Activated T-helper 2 cell treated with anti-CD3 and anti-CD28 coated beads, Interferon-gamma antibody, Interleukin-2, Interleukin-4, amounts not matched to agents 10 μg/mL and 5 μg/mL and 100 μg/mL, durations not matched to agents 14 hours and 24 hours and 36 hours (primary cell): ENCODE data around the gene CLIC3. TPM values are rescaled to one million over a fixed set of nuclear protein-coding genes. Genes with fewer than 3 reads are reported as not detected.

Source experiments
- DNase-seq: peaks from one replicate; pipeline ENCODE4 v3.0.0; 2021; ENCODE audit warnings: low spot score
- H3K27ac Mint-ChIP-seq: one replicate; pipeline ENCODE4 v1.8.0; 2021; ENCODE audit warnings: mixed read lengths
- H3K27me3 Mint-ChIP-seq: one replicate; pipeline ENCODE4 v1.8.0; 2021; ENCODE audit warnings: low read depth, mixed read lengths
- H3K36me3 Mint-ChIP-seq: one replicate; pipeline ENCODE4 v1.8.0; 2021; ENCODE audit warnings: low read depth, mixed read lengths
- H3K4me1 Mint-ChIP-seq: one replicate; pipeline ENCODE4 v1.8.0; 2021; ENCODE audit warnings: low read depth, mixed read lengths
- H3K4me3 Mint-ChIP-seq: one replicate; pipeline ENCODE4 v1.8.0; 2021; ENCODE audit warnings: low read depth, mild to moderate bottlenecking, moderate library complexity, mixed read lengths
- H3K9me3 Mint-ChIP-seq: one replicate; pipeline ENCODE4 v1.8.0; 2021; ENCODE audit warnings: mixed read lengths
- intact Hi-C: fragments of 100-400 bp; cut with micrococcal nuclease; formaldehyde crosslinking; loops from one replicate; pipeline ENCODE4 v1.15.1; 2023
- total RNA-seq: library from RNA; stranded (reverse); gene quantifications from 2 replicates; pipeline ENCODE4 v1.2.3, GENCODE V29; 2022

CLIC3 gene
- total RNA-seq, 1 donor from 2014 or later, result not detected

DNA sequence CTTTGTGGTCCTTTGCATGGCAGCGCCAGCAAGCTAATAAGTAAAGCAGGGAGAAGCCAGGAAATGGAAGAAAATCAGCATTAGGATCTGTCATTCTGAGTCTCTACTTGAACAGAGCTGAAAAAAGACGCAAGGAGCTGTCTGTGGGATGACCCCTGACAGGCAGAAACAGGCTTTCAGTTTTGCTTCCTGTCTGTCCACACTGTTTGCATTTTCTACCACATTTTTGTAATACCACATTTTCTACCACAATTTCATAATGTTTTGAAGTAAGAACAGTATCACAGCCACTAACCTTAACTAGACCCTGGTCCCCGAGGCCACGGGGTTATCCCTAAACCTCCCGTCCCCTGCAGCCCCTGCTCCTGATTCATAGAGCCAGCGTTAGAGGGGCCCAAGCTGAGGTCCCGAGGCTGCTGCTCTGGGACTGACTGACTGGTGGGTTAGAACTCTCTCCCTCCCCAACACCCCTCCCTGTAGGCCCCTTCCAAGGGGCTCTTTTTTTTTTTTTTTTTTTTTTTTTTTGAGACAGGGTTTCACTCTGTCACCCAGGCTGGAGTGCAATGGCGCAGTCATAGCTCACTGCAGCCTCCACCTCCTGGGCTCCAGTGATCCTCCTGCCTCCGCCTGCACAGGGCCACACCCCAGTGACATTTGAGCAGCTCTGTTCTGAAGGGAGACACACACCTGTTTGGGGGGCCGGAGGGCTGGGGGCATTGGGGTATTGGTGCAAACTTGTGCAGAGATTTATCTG lies 4.0 kb upstream of the CLIC3 start:
- H3K36me3 Mint-ChIP-seq, result no peaks in the 10 kb centered on the region
- H3K4me1 Mint-ChIP-seq, result peaks cover 23% of the 10 kb centered on the region
- DNase-seq, result peak; percentile 27
- H3K4me3 Mint-ChIP-seq, result no peak overlapping the region
- H3K27me3 Mint-ChIP-seq, result peaks cover 3% of the 10 kb centered on the region
- intact Hi-C loops, result loop anchor here (2.0 kb wide), 1 partner anchor 34 kb away; no protein-coding TSS in a partner anchor
- H3K9me3 Mint-ChIP-seq, result no peaks in the 10 kb centered on the region
- peak overlapping the region; percentile 55 for H3K27ac Mint-ChIP-seq

DNA sequence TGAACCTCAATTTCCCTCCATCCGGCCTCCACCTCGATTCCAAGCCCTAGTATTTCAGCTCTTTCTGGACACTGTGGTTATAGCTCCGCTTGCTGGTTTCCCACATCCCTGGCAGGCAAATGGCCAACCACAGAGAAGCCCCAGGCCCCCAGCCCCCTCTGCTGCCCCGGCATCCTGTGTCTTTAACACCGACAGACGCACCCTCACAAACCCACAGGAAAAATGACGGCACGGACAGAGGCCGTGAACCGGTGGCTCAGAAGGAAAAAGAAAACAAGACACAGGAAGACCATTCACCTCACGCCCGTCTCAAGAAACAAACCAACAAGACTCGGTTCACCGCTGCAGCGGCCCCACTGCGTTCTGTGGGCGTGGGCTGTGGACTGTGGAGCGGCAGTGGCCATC lies 1.5 kb upstream of the CLIC3 start:
- peak overlapping the region; percentile 1 for H3K27ac Mint-ChIP-seq
- no peaks in the 10 kb centered on the region for H3K9me3 Mint-ChIP-seq
- intact Hi-C loops, result no loop called here
- no peak for DNase-seq
- peaks cover 29% of the 10 kb centered on the region for H3K4me1 Mint-ChIP-seq
- peaks cover 10% of the 10 kb centered on the region for H3K36me3 Mint-ChIP-seq
- no peak overlapping the region for H3K4me3 Mint-ChIP-seq
- H3K27me3 Mint-ChIP-seq, result peaks cover 3% of the 10 kb centered on the region

DNA sequence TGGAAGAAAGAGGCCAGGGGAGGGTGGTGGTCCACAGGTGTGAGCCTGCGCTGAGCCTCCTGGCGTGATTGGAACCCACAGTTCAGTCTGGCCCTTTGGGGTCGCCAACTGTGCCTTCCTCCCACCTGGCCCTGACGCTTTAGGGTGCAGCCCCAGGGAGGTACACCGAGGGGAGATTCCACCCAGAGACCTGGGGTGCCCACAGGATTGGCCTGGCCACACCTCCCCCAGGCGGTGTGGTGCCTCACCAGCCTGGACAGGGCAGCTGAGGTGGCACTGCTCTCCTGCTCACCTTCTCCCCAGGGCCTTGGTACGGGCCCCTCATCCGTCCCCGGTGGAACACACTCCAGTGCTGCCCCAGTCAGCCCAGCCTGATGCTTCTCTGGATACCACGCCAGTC lies 1.0 kb upstream of the CLIC3 start:
- Mint-ChIP-seq H3K27ac (peak overlapping the region; percentile 1), H3K4me3 (no peak overlapping the region), H3K36me3 (peaks cover 10% of the 10 kb centered on the region), H3K9me3 (no peaks in the 10 kb centered on the region), H3K4me1 (peaks cover 29% of the 10 kb centered on the region), H3K27me3 (peaks cover 3% of the 10 kb centered on the region)
- no peak for DNase-seq
- intact Hi-C loops, result no loop called here

DNA sequence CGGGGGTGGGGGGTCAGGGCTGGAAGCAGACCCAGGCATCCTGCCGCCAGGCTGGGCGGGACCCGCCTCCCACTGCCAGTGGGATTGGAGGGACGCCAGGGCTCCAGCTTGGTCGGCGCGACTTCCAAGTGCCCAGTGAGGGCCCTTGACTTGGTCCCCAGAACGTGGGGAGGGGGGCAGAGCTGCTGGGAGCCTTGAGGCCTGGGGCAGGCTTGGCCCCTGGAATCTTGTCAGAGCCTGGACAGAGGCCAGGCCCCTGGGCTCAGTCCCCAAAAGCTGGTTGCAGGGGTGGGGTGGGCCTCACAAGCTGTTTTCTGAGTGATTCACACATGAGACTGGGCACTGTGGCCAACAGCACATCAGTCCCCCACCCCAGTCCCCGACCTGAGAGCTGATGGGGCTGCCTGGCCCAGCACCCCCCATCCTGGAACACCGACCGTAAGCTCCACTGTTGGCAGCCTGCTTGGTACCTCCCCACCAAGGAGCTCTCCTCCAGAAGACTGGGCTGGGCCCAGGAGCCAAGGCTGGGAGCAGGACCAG lies 526 bp downstream of the CLIC3 start:
- no peak for DNase-seq
- H3K36me3 Mint-ChIP-seq, result peaks cover 10% of the 10 kb centered on the region
- no peak overlapping the region for H3K4me3 Mint-ChIP-seq
- H3K4me1 Mint-ChIP-seq, result peaks cover 31% of the 10 kb centered on the region
- H3K27me3 Mint-ChIP-seq, result no peaks in the 10 kb centered on the region
- intact Hi-C loops, result no loop called here
- H3K27ac Mint-ChIP-seq, result no peak overlapping the region
- no peaks in the 10 kb centered on the region for H3K9me3 Mint-ChIP-seq

DNA sequence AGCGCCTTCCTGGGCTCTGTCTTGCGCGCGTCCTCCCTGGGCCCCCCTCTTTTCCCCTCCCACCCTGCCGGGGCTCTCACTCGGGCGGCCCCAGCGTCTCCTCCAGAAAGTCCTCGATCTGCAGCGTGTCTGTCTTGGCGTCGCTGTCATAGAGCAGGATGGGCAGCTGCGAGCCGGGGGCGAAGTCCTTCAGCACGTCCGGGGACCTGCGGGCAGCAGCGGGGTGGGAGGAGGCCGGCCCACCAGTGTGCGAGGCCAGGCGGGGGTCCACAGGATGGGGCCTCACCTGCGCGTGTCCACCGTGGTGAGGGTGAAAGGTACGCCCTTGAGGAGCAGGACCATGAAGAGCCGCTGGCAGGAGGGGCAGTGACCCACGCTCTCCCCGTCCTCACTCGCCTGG lies 1.0 kb downstream of the CLIC3 start:
- Mint-ChIP-seq H3K4me1 (peaks cover 27% of the 10 kb centered on the region), H3K36me3 (peaks cover 10% of the 10 kb centered on the region), H3K27ac (no peak overlapping the region)

DNA sequence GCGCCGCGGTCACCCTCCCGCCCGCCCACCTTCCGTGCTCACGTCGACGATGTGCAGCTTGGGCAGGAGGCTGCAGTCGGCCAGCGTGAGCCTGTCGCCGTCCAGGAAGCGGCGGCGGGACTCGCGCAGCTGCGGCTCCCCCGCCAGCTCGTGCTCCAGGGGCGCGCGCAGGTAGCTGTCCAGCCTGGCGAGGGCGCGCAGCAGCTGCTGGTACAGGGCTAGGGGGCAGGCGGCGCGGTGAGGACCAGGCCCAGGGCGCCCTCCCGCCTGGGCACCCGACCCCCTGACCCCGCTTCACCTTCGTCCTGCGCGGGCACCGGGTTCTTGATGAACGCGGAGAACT lies 1.5 kb downstream of the CLIC3 start:
- intact Hi-C loops, result loop anchor here (5.0 kb wide), 1 partner anchor 32 kb away; the partner anchor contains the start of gene ABCA2
- peaks cover 22% of the 10 kb centered on the region for H3K4me1 Mint-ChIP-seq
- H3K27ac Mint-ChIP-seq, result no peak overlapping the region

More for the DNA sequence above, 1.0 kb downstream of the CLIC3 start:
- intact Hi-C loops, result no loop called here
- Mint-ChIP-seq H3K9me3 (no peaks in the 10 kb centered on the region), H3K27me3 (no peaks in the 10 kb centered on the region), H3K4me3 (no peak overlapping the region)
- DNase-seq, result no peak

DNA sequence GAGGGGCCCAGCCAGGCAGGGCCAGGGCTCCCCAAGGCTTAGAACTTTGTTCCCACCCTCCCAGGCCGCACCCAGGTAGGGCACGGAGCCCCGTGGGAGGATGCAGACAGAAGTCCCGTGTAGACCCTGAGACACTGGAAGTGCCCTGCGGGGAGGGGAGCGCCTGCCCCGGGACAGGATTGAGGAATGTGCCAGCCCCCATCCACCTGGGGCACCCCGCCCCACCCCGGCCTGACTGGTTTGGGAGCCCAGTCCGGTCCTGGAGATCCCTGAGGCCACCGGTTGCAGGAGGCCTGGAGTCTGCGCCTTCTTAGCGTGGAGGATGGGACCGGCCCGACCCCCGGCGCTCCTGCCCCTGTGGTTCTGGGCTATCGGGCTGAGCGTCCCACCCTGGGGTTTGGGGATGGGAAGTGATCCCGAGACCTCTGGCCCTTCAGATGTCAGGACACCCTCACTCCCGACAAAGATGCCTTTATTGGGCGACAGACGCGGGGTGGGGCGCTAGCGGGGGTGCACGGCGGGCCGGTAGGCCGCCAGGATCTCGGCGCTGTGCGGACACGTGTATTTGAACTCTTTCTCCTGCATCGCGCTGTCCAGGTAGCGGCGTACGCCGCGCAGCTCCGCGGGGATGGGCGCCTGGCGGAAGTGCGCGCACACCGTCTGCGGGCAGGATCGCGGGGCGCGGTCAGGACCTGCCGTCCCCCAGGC lies 2.0 kb downstream of the CLIC3 start:
- H3K27me3 Mint-ChIP-seq, result peaks cover 8% of the 10 kb centered on the region
- peaks cover 22% of the 10 kb centered on the region for H3K4me1 Mint-ChIP-seq
- DNase-seq, result no peak
- peaks cover 10% of the 10 kb centered on the region for H3K36me3 Mint-ChIP-seq
- no peaks in the 10 kb centered on the region for H3K9me3 Mint-ChIP-seq
- no peak overlapping the region for H3K27ac Mint-ChIP-seq
- intact Hi-C loops, result loop anchor here (5.0 kb wide), 1 partner anchor 33 kb away; the partner anchor contains the start of gene ABCA2
- H3K4me3 Mint-ChIP-seq, result peak overlapping the region; percentile 83

More for the DNA sequence above, 1.5 kb downstream of the CLIC3 start:
- no peaks in the 10 kb centered on the region for H3K9me3 Mint-ChIP-seq
- peaks cover 3% of the 10 kb centered on the region for H3K27me3 Mint-ChIP-seq
- H3K4me3 Mint-ChIP-seq, result no peak overlapping the region
- no peak for DNase-seq
- H3K36me3 Mint-ChIP-seq, result peaks cover 10% of the 10 kb centered on the region

DNA sequence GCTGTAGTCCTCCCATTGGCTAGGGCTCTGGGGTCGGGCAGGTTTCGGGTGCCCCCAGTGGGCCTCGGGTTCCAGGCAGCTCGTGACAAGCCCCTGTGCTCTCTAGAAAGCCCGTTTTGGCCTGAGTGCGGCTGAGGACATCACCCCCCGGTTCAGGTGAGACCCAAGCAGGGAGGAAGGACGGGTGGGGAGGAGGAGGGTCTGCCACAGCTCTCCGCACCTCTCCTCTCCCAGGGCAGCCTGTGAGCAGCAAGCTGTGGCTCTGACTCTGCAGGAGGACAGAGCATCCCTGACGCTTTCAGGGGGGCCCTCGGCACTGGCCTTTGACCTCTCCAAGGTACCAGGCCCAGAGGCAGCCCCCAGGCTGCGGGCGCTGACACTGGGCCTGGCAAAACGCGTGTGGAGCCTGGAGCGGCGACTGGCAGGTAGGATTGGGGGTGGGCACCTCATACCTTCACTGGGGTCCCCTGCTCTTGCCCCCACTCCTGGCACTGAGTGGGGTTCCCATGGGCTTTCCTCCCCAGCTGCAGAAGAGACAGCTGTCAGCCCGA lies 3.5 kb downstream of the CLIC3 start:
- intact Hi-C loops, result loop anchor here (1.0 to 5.0 kb wide), 3 partner anchors 34 to 202 kb away; partner anchors contain the start of genes ABCA2 and TMEM141
- peak overlapping the region; percentile 83 for H3K4me3 Mint-ChIP-seq
- no peaks in the 10 kb centered on the region for H3K9me3 Mint-ChIP-seq
- H3K4me1 Mint-ChIP-seq, result peaks cover 14% of the 10 kb centered on the region
- DNase-seq, result no peak
- H3K36me3 Mint-ChIP-seq, result peaks cover 10% of the 10 kb centered on the region
- H3K27me3 Mint-ChIP-seq, result peaks cover 12% of the 10 kb centered on the region
- H3K27ac Mint-ChIP-seq, result peak overlapping the region; percentile 77

DNA sequence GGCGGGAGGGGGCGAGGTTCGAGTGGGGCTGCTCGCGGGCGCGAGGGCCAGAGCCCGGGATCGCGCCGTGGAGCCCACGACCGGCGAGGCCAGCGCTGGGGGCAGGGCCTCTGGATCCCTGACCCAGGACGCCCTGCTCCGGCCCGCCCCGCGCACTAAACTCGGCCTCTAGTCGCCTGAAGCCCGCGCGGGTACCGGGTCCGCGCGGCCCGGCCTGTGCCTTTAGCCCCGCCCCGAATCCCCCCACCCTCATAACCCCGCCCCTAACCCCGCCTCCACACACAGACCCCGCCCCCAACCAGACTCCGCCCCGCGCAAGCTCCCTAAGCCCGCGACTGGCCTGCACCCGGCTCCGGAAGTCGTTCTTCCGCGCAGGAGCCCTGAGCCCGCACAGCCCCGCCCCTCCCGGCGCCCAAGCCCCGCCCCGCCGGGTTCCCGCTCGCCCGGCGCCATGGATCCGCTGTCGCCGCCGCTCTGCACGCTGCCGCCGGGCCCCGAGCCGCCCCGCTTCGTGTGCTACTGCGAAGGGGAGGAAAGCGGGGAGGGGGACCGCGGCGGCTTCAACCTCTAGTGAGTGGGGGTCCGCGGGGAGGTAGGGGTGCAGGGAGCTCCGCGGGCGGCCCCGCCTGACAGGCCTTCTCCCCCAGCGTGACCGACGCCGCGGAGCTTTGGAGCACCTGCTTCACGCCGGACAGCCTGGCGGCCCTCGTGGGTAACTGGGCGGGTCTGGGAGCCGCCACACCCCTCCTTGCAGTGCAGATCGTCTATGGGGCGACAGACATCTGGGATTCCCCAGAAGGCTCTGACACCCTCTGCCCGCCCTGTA lies 4.2 kb downstream of the CLIC3 start, which contains the start of gene PAXX:
PAXX (plus strand) TSS at position 430 of the 826 bp plus-strand sequence; CDS start at position 452, 22 bp downstream.
- Mint-ChIP-seq H3K9me3 (no peaks in the 10 kb centered on the region), H3K4me3 (peak within 1 kb of the TSS; percentile 83), H3K27ac (peak within 1 kb of the TSS; percentile 77), H3K4me1 (peaks cover 10% of the 10 kb centered on the region), H3K27me3 (peaks cover 17% of the 10 kb centered on the region), H3K36me3 (peaks cover 10% of the 10 kb centered on the region)
- peak; percentile 93 for DNase-seq
- intact Hi-C loops, result loop anchor here (1.0 to 5.0 kb wide), 3 partner anchors 35 to 201 kb away; partner anchors contain the start of genes ABCA2 and TMEM141

DNA sequence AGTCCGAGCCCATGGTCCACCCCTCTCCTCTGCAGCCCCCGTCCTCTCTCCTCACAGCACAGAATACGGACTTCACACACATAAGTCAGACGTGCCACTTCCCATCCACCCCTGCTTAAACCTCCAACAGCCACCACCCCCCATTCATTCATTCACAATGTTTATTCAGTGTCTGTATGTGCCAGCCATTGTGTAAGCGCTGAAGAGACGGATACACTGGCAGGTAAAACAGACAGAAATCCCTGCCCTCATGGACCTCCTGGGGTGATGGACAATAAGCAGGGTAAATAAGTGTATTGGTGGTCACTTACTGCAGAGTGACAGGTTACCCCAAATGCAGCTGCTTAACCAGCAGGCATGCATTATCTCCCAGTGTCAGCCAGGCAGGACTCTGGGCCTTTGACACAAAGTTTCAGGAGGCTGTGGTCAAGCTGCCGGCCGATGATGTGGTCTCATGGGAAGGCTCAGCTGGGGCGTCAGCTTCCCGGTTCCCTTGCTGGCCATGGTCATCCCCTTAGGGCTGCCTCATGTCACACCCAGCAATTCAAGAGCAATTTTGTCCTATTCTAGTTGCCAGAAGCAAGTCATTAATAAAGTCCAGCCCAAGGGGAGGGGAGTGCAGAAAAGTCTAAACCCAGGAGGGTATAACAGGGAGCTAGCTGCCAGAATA lies 6.0 kb downstream of the CLIC3 start:
- Mint-ChIP-seq H3K9me3 (no peaks in the 10 kb centered on the region), H3K36me3 (peaks cover 10% of the 10 kb centered on the region), H3K27ac (peak overlapping the region; percentile 67), H3K27me3 (peaks cover 24% of the 10 kb centered on the region), H3K4me3 (peak overlapping the region; percentile 78), H3K4me1 (peaks cover 8% of the 10 kb centered on the region)
- no peak for DNase-seq
- intact Hi-C loops, result loop anchor here (5.0 kb wide), 1 partner anchor 37 kb away; the partner anchor contains the start of gene ABCA2

DNA sequence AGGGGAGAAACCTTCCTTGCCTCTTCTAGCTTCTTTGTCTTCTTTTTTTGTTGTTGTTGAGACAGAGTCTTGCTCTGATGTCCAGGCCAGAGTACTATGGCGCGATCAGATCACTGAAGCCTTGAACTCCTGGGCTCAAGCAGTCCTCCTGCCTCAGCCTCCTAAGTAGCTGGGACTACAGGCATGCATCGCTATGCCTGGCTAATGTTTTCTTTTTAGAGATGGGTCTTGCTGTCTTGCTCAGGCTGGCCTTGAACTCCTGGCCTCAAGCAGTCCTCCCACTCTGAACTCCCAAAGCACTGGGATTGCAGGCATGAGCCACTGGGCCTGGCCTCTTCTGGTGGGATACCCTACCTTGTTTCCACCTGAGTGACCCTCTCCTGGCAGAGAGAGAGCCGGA lies 7.5 kb downstream of the CLIC3 start:
- no peaks in the 10 kb centered on the region for H3K9me3 Mint-ChIP-seq
- no peak overlapping the region for H3K4me3 Mint-ChIP-seq
- intact Hi-C loops, result no loop called here
- H3K27me3 Mint-ChIP-seq, result peaks cover 28% of the 10 kb centered on the region
- DNase-seq, result no peak
- H3K36me3 Mint-ChIP-seq, result peaks cover 8% of the 10 kb centered on the region
- no peak overlapping the region for H3K27ac Mint-ChIP-seq
- peaks cover 8% of the 10 kb centered on the region for H3K4me1 Mint-ChIP-seq
